Naive thymus-derived CD4-positive, alpha-beta T cell (primary cell): Measurements from ENCODE around the gene DCLRE1A. TPM values are rescaled to one million over a fixed set of nuclear protein-coding genes. Genes with fewer than 3 reads are reported as not detected.
"Not testable (repeated sequence)": the region's sequence is repeated elsewhere in the genome, so short reads cannot be mapped to it uniquely, and the experiment has no call there.

Experiments
- ATAC-seq: fragments of 150-1000 bp; cut with Tn5 transposase; 2 replicates; pipeline ENCODE4 v1.10.0; 2021; ENCODE audit warnings: mild to moderate bottlenecking, moderate library complexity
- CTCF ChIA-PET: fragments of 350-600 bp; sonication (Branson Sonifier 250); formaldehyde crosslinking; loops from one replicate; lab custom pipeline; 2021; ENCODE audit warnings: antibody characterized with exemption; lab: Charles Lee
- POLR2A ChIA-PET: fragments of 350-600 bp; sonication (Branson Sonifier 250); formaldehyde crosslinking; loops from one replicate; lab custom pipeline; 2021; ENCODE audit warnings: antibody characterized with exemption, inconsistent platforms; lab: Charles Lee
- DNase-seq, 9 donors: peaks; one replicate each; pipeline versions ENCODE4 v3.0.0 to v3.0.0-alpha.2; 2020 to 2022; ENCODE audit warnings: mixed read lengths in 1 of 9
- H3K27ac ChIP-seq: one replicate; pipeline ENCODE4 v1.7.0; 2013; ENCODE audit warnings: mild to moderate bottlenecking, low read depth, low read length, moderate library complexity
- H3K27me3 ChIP-seq, 2 donors: one replicate each; pipeline ENCODE4 v1.7.0; 2013; ENCODE audit warnings: low read length in 2 of 2, mild to moderate bottlenecking in 2 of 2, moderate library complexity in 2 of 2; ENCODE audit not compliant: control insufficient read depth in 2 of 2, insufficient read depth in 2 of 2
- H3K36me3 ChIP-seq, 3 experiments: 1 replicate in 2 of 3; 2 replicates in 1 of 3; pipeline ENCODE4 v1.7.0; 2013; ENCODE audit warnings: low read length in 3 of 3, mild to moderate bottlenecking in 3 of 3, moderate library complexity in 1 of 3; ENCODE audit not compliant: insufficient read depth in 3 of 3, control insufficient read depth in 2 of 3
- H3K4me1 ChIP-seq, 2 donors: one replicate each; pipeline ENCODE4 v1.7.0; 2013; ENCODE audit warnings: low read length in 2 of 2, mild to moderate bottlenecking in 2 of 2, moderate library complexity in 1 of 2; ENCODE audit not compliant: control insufficient read depth in 2 of 2, insufficient read depth in 2 of 2
- H3K4me3 ChIP-seq: 2 replicates; pipeline ENCODE4 v1.7.0; 2013; ENCODE audit warnings: mild to moderate bottlenecking, low read length
- H3K9me3 ChIP-seq, 3 experiments: 1 replicate in 2 of 3; 2 replicates in 1 of 3; pipeline ENCODE4 v1.7.0; 2013; ENCODE audit warnings: low read length in 3 of 3; ENCODE audit not compliant: control insufficient read depth in 2 of 3
- H3K27ac Mint-ChIP-seq, 9 donors: one replicate each; pipeline ENCODE4 v1.8.0; 2020 to 2022; ENCODE audit warnings: mixed read lengths in 9 of 9, mild to moderate bottlenecking in 8 of 9, moderate library complexity in 5 of 9, inconsistent platforms in 2 of 9
- H3K27me3 Mint-ChIP-seq, 5 donors: one replicate each; pipeline ENCODE4 v1.8.0; 2021 to 2022; ENCODE audit warnings: mixed read lengths in 5 of 5, mild to moderate bottlenecking in 1 of 5
- H3K36me3 Mint-ChIP-seq, 5 donors: one replicate each; pipeline ENCODE4 v1.8.0; 2020 to 2022; ENCODE audit warnings: mixed read lengths in 5 of 5, mild to moderate bottlenecking in 3 of 5, inconsistent platforms in 1 of 5
- H3K4me1 Mint-ChIP-seq, 7 donors: one replicate each; pipeline ENCODE4 v1.8.0; 2020 to 2022; ENCODE audit warnings: mixed read lengths in 7 of 7, mild to moderate bottlenecking in 3 of 7, inconsistent platforms in 1 of 7
- H3K4me3 Mint-ChIP-seq, 10 donors: one replicate each; pipeline ENCODE4 v1.8.0; 2020 to 2022; ENCODE audit warnings: mild to moderate bottlenecking in 10 of 10, mixed read lengths in 10 of 10, moderate library complexity in 6 of 10, inconsistent platforms in 2 of 10
- H3K9me3 Mint-ChIP-seq, 11 donors: one replicate each; pipeline ENCODE4 v1.8.0; 2020 to 2022; ENCODE audit warnings: mixed read lengths in 11 of 11, mild to moderate bottlenecking in 4 of 11, inconsistent platforms in 1 of 11, moderate library complexity in 1 of 11
- intact Hi-C, 2 donors: fragments of 100-400 bp; cut with micrococcal nuclease; formaldehyde crosslinking; loops; one replicate each; pipeline ENCODE4 v1.15.1; 2023
- polyA plus RNA-seq, 2 donors: library from polyadenylated mRNA; unstranded; fragments of 300-500 nt; fragmentation: Illumina TruSeq; gene quantifications; one replicate each; pipeline ENCODE4 v1.2.3, GENCODE V29; 2021
- total RNA-seq, 6 experiments: library from RNA in 5 of 6; stranded (reverse) in 5 of 6; gene quantifications; 1 replicate in 5 of 6; 2 replicates in 1 of 6; pipeline ENCODE4 v1.2.3 and lab custom pipeline; 2021 to 2026

The DCLRE1A gene
- total and polyA plus RNA-seq, 7 experiments from 2014 or later, result 1.5 to 12.9 (median 3.8) TPM

- peaks cover 0 to 41% (median 13%) of the 10 kb centered on the region in 5 donors for H3K27me3 Mint-ChIP-seq
- POLR2A ChIA-PET, H3K4me3 ChIP-seq: not testable (repeated sequence)
Measured at GRCh38 chr10:113814700-113815099, 39.2 kb downstream of the DCLRE1A start.

GRCh38 chr10:113808168-113808567 is 45.7 kb downstream of the DCLRE1A start:
- H3K27ac ChIP-seq, result no peak overlapping the region
- H3K4me3 ChIP-seq, result no peak overlapping the region
- DNase-seq (no peak), ATAC-seq (no peak)
- no peaks in the 10 kb centered on the region for H3K27me3 ChIP-seq
- no peaks in the 10 kb centered on the region for H3K4me1 Mint-ChIP-seq
- no peak overlapping the region for H3K27ac Mint-ChIP-seq
- H3K4me3 Mint-ChIP-seq, result no peak overlapping the region
- peaks cover 17 to 61% (median 26%) of the 10 kb centered on the region in 5 donors for H3K27me3 Mint-ChIP-seq
- ChIA-PET CTCF (interaction anchor here (0.8 kb wide), 1 partner anchor 9 kb away, joined by 3 read pairs; no protein-coding TSS in a partner anchor), POLR2A (no interaction called here)
- no peaks in the 10 kb centered on the region for H3K36me3 Mint-ChIP-seq
- no peaks in the 10 kb centered on the region for H3K4me1 ChIP-seq
- peaks cover 0 to 7% (median 0%) of the 10 kb centered on the region in 11 donors for H3K9me3 Mint-ChIP-seq
- H3K36me3 ChIP-seq, result no peaks in the 10 kb centered on the region
- no peaks in the 10 kb centered on the region for H3K9me3 ChIP-seq
- intact Hi-C loops, result no loop called here

More at GRCh38 chr10:113814700-113815099, 39.2 kb downstream of the DCLRE1A start:
- H3K4me1 Mint-ChIP-seq, H3K4me1 ChIP-seq, H3K4me3 Mint-ChIP-seq, H3K9me3 Mint-ChIP-seq, H3K36me3 ChIP-seq, CTCF ChIA-PET, H3K27me3 ChIP-seq, H3K27ac Mint-ChIP-seq, H3K9me3 ChIP-seq, H3K36me3 Mint-ChIP-seq, ATAC-seq, H3K27ac ChIP-seq, intact Hi-C loops, DNase-seq: not testable (repeated sequence)

- CTCF ChIA-PET, result interaction anchor here (0.6 kb wide), 2 partner anchors 432 to 978 kb away, joined by 3 read pairs; partner anchors contain the start of gene VWA2
- no peaks in the 10 kb centered on the region for H3K4me1 Mint-ChIP-seq
- intact Hi-C loops, result no loop called here
- H3K4me3 Mint-ChIP-seq, result no peak overlapping the region
- POLR2A ChIA-PET, result interaction anchor here (0.6 kb wide), 2 partner anchors 416 to 856 kb away, joined by 3 to 7 read pairs; no protein-coding TSS in a partner anchor
- H3K27me3 Mint-ChIP-seq, result peaks cover 14 to 53% (median 24%) of the 10 kb centered on the region in 5 donors
- DNase-seq, result no peak
- H3K27ac ChIP-seq, result no peak overlapping the region
- H3K9me3 Mint-ChIP-seq, result peaks cover 0 to 3% (median 0%) of the 10 kb centered on the region in 11 donors
- no peak overlapping the region for H3K4me3 ChIP-seq
- H3K36me3 ChIP-seq, result no peaks in the 10 kb centered on the region
- H3K36me3 Mint-ChIP-seq, result no peaks in the 10 kb centered on the region
- no peak overlapping the region for H3K27ac Mint-ChIP-seq
- H3K27me3 ChIP-seq, result no peaks in the 10 kb centered on the region
- H3K4me1 ChIP-seq, result no peaks in the 10 kb centered on the region
- ATAC-seq, result no peak
- H3K9me3 ChIP-seq, result no peaks in the 10 kb centered on the region
Measured at GRCh38 chr10:113806503-113806902, 47.4 kb downstream of the DCLRE1A start.

- H3K27me3 ChIP-seq, result no peaks in the 10 kb centered on the region
- H3K4me3 ChIP-seq, result no peak overlapping the region
- H3K27ac Mint-ChIP-seq, result no peak overlapping the region
- H3K27me3 Mint-ChIP-seq, result peaks cover 12 to 50% (median 16%) of the 10 kb centered on the region in 5 donors
- H3K4me1 Mint-ChIP-seq, result peaks cover 0 to 3% (median 0%) of the 10 kb centered on the region in 7 donors
- no peak overlapping the region for H3K4me3 Mint-ChIP-seq
- no peaks in the 10 kb centered on the region for H3K36me3 ChIP-seq
- ChIA-PET POLR2A (no interaction called here), CTCF (interaction anchor here (1.0 to 1.6 kb wide), 2 partner anchors 298 to 300 kb away, joined by 3 to 4 read pairs; no protein-coding TSS in a partner anchor)
- H3K27ac ChIP-seq, result no peak overlapping the region
- no peaks in the 10 kb centered on the region for H3K9me3 ChIP-seq
- no peaks in the 10 kb centered on the region for H3K9me3 Mint-ChIP-seq
- DNase-seq (no peak), ATAC-seq (no peak)
- intact Hi-C loops, result no loop called here
- no peaks in the 10 kb centered on the region for H3K4me1 ChIP-seq
- no peaks in the 10 kb centered on the region for H3K36me3 Mint-ChIP-seq
Measured at GRCh38 chr10:113802997-113803396, 50.9 kb downstream of the DCLRE1A start.

- intact Hi-C loops, result no loop called here
Measured at GRCh38 chr10:113801569-113801968, 52.3 kb downstream of the DCLRE1A start.

GRCh38 chr10:113791691-113792090 is 62.2 kb downstream of the DCLRE1A start:
- H3K27me3 Mint-ChIP-seq, result peaks cover 20 to 52% (median 34%) of the 10 kb centered on the region in 5 donors
- H3K27me3 ChIP-seq, result no peaks in the 10 kb centered on the region
- H3K4me3 ChIP-seq, result no peak overlapping the region
- peaks cover 0 to 2% (median 0%) of the 10 kb centered on the region in 11 donors for H3K9me3 Mint-ChIP-seq
- H3K27ac Mint-ChIP-seq, result no peak overlapping the region
- H3K27ac ChIP-seq, result no peak overlapping the region
- ChIA-PET POLR2A (no interaction called here), CTCF (no interaction called here)
- intact Hi-C loops, result no loop called here
- H3K9me3 ChIP-seq, result no peaks in the 10 kb centered on the region
- DNase-seq, result no peak
- no peak overlapping the region for H3K4me3 Mint-ChIP-seq
- no peaks in the 10 kb centered on the region for H3K36me3 ChIP-seq
- no peak for ATAC-seq
- peaks cover 0 to 2% (median 0%) of the 10 kb centered on the region in 7 donors for H3K4me1 Mint-ChIP-seq
- no peaks in the 10 kb centered on the region for H3K4me1 ChIP-seq
- H3K36me3 Mint-ChIP-seq, result no peaks in the 10 kb centered on the region

More at GRCh38 chr10:113801569-113801968, 52.3 kb downstream of the DCLRE1A start:
- Histone ChIP-seq H3K27me3 (no peaks in the 10 kb centered on the region), H3K4me3 (no peak overlapping the region), H3K9me3 (no peaks in the 10 kb centered on the region), H3K36me3 (no peaks in the 10 kb centered on the region), H3K4me1 (no peaks in the 10 kb centered on the region), H3K27ac (no peak overlapping the region)
- ATAC-seq, result no peak
- peaks cover 0 to 3% (median 0%) of the 10 kb centered on the region in 7 donors for H3K4me1 Mint-ChIP-seq
- H3K36me3 Mint-ChIP-seq, result no peaks in the 10 kb centered on the region
- peaks cover 19 to 57% (median 20%) of the 10 kb centered on the region in 5 donors for H3K27me3 Mint-ChIP-seq
- H3K9me3 Mint-ChIP-seq, result no peaks in the 10 kb centered on the region
- POLR2A ChIA-PET, result interaction anchor here (0.6 kb wide), 1 partner anchor 336 kb away, joined by 3 read pairs; no protein-coding TSS in a partner anchor
- H3K4me3 Mint-ChIP-seq, result no peak overlapping the region
- H3K27ac Mint-ChIP-seq, result no peak overlapping the region
- CTCF ChIA-PET, result interaction anchor here (1.6 kb wide), 1 partner anchor 299 kb away, joined by 4 read pairs; no protein-coding TSS in a partner anchor
- no peak for DNase-seq
